Activated CD4-positive, alpha-beta T cell treated with anti-CD3 and anti-CD28 coated beads, Interleukin-2, Interleukin-6, amounts not matched to agents 100 ng/mL and 50 ng/mL, durations not matched to agents 16 hours and 8 hours (primary cell): ENCODE results near the gene RANBP9.
A peak's percentile ranks its signal among the peaks of the same experiment; 100 is the strongest.

Experiments used
- DNase-seq: peaks from one replicate; pipeline ENCODE4 v3.0.0-alpha.2; 2020

RANBP9 gene

GRCh38 chr6:13711733-13712598, at the start of gene RANBP9:
Gene RANBP9 (minus strand): TSS chr6:13711835. CDS start chr6:13711505, 330 bp downstream.
- DNase-seq = peak; percentile 89

- DNase-seq = no peak
Measured at GRCh38 chr6:13760307-13761304, 49.0 kb upstream of the RANBP9 start.

GRCh38 chr6:13759025-13759424, 47.4 kb upstream of the RANBP9 start:
- no peak for DNase-seq

GRCh38 chr6:13754644-13755043, 43.0 kb upstream of the RANBP9 start:
- DNase-seq = no peak

GRCh38 chr6:13743736-13744127, 32.1 kb upstream of the RANBP9 start:
- no peak for DNase-seq

- DNase-seq = no peak
Measured at GRCh38 chr6:13742961-13743735, 31.5 kb upstream of the RANBP9 start.

GRCh38 chr6:13741365-13741764, 29.7 kb upstream of the RANBP9 start:
- no peak for DNase-seq

- DNase-seq = no peak
Measured at GRCh38 chr6:13735031-13735430, 23.4 kb upstream of the RANBP9 start.

- no peak for DNase-seq
Measured at GRCh38 chr6:13733178-13733887, 21.7 kb upstream of the RANBP9 start.

- no peak for DNase-seq
Measured at GRCh38 chr6:13730704-13731103, 19.1 kb upstream of the RANBP9 start.

- no peak for DNase-seq
Measured at GRCh38 chr6:13729891-13730290, 18.3 kb upstream of the RANBP9 start.

- peak; percentile 64 for DNase-seq
Measured at GRCh38 chr6:13725570-13725969, 13.9 kb upstream of the RANBP9 start.

GRCh38 chr6:13725052-13725451, 13.4 kb upstream of the RANBP9 start:
- DNase-seq = no peak

- DNase-seq = no peak
Measured at GRCh38 chr6:13724182-13724581, 12.5 kb upstream of the RANBP9 start.

GRCh38 chr6:13722880-13723279, 11.2 kb upstream of the RANBP9 start:
- no peak for DNase-seq

- DNase-seq = no peak
Measured at GRCh38 chr6:13718123-13718458, 6.5 kb upstream of the RANBP9 start.

GRCh38 chr6:13716955-13717295, 5.3 kb upstream of the RANBP9 start:
- no peak for DNase-seq

- DNase-seq = no peak
Measured at GRCh38 chr6:13716225-13716954, 4.8 kb upstream of the RANBP9 start.

GRCh38 chr6:13715444-13715883, 3.8 kb upstream of the RANBP9 start:
- DNase-seq = peak; percentile 86

GRCh38 chr6:13712599-13712898, 914 bp upstream of the RANBP9 start:
- peak; percentile 40 for DNase-seq

GRCh38 chr6:13711324-13711732, 307 bp downstream of the RANBP9 start:
- peak; percentile 81 for DNase-seq
